Neural progenitor cell (in vitro differentiated cells): Measurements from ENCODE around the gene CSAD.

ENCODE experiments used
- CTCF ChIP-seq: fragments of 200-600 bp; sonication (generic); IDR thresholded peaks from 2 replicates; pipeline ENCODE4 v1.5.1; 2017; ENCODE audit warnings: antibody characterized with exemption, mild to moderate bottlenecking
- EZH2phosphoT487 ChIP-seq: fragments of 200-600 bp; sonication (generic); IDR thresholded peaks from 2 replicates; pipeline ENCODE4 v1.6.1; 2017; ENCODE audit warnings: antibody characterized with exemption

- no peak for TF ChIP-seq CTCF
- TF ChIP-seq EZH2phosphoT487, result no peak
These were observed 28.3 kb downstream of the CSAD start for GRCh38 chr12:53152390-53152789.
